ENCODE measurements around the gene OVOL2. TPM values are rescaled to one million over a fixed set of nuclear protein-coding genes. Genes with fewer than 3 reads are reported as not detected.
A peak's percentile ranks its signal among the peaks of the same experiment; 100 is the strongest.

OVOL2 gene
- total RNA-seq, 1 donor from 2014 or later = 3.1 TPM

DNA sequence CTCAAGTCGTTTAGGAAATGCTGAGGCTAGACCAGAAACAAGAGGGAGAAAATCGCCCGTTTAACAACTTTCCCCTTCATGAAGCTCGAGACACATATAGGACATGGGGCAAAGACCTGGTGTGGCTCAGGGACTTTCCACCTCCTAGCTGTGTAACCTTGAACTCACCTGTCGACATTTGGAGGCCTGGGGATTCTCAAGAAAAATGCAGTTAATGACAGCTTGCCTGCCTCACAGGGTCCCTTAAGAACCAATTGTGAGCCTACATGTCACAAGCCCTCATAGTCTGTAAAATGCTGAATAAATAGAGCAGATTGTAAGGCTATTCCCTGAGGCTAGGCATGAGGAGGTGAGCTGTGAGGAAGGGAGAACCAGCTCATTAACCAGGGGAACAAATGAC lies 53.8 kb downstream of the OVOL2 start:
- H3K27me3 ChIP-seq (ENCODE audit: control insufficient read depth, insufficient read depth, low read length) = no peaks in the 10 kb centered on the region
- H3K36me3 ChIP-seq (ENCODE audit: control insufficient read depth, insufficient read depth, low read length) = no peaks in the 10 kb centered on the region
- DNase-seq (ENCODE audit: low read depth) = no peak
- no peak for TF ChIP-seq CTCF (IDR thresholded peaks at IDR 0.05; ENCODE audit: insufficient read depth, low read length, poor library complexity, severe bottlenecking)
- H3K4me3 ChIP-seq (ENCODE audit: low read depth, low read length) = no peak overlapping the region

DNA sequence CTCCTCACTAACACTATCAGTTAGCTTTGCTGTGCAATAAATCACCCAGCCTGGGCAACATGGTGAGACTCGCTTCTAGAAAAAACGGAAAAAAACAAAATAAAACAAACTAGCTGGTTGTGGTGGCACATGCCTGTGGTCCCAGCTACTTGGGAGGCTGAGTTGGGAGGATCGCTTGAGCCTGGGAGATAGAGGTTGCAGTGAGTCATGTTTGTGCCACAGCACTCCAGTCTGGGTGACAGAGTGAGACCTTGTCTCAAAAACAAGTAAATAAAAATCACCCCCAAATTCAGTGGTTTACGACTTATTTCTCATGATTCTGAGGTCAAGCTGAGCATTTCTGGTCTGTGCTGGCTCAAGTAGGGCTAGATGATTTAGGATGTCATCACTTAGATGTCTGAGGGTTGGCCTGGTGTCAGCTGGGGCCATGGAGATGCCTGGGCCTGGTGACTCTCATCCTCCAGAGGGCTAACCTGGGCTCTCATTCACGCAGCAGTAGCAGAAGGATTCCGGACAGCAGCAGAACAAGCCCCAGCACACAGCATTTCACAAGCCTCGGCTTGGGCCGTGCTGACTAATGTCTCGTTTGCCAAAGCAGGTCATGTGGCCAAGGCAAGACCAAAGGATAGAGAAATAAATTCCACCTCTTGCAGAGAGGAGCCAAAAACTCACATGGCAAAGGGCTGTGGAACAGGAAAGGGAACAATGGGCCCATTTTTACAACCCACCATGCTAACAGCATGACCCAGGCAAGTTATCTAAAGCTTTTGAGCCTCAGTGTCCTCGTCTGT lies 56.4 kb downstream of the OVOL2 start:
- Histone ChIP-seq H3K27me3 (ENCODE audit: control insufficient read depth, insufficient read depth, low read length) (no peaks in the 10 kb centered on the region), H3K4me3 (ENCODE audit: low read depth, low read length) (no peak overlapping the region), H3K36me3 (ENCODE audit: control insufficient read depth, insufficient read depth, low read length) (no peaks in the 10 kb centered on the region)
- DNase-seq (ENCODE audit: low read depth) = no peak
- TF ChIP-seq CTCF (IDR thresholded peaks at IDR 0.05; ENCODE audit: insufficient read depth, low read length, poor library complexity, severe bottlenecking) = no peak

DNA sequence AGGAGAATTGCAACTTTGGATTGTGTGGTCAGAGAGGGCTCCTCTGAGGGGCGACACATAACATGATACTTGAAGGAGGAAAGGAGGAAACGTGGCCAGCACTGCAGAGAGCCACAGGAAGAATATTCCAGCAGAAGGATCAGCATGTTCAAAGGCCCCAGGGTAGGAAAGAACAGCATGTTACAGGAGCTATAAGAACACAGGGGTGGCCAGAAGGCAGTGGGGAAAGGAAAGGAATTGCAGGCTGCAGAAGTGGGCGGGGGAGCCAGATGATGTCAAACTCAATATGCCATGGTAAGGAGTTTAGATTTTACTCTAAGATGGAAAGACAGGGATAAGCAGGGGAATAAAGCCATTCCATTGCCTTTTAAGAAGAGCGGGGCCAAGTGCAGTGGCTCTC lies 58.1 kb downstream of the OVOL2 start:
- no peak for TF ChIP-seq CTCF (IDR thresholded peaks at IDR 0.05; ENCODE audit: insufficient read depth, low read length, poor library complexity, severe bottlenecking)
- H3K27me3 ChIP-seq (ENCODE audit: control insufficient read depth, insufficient read depth, low read length) = no peaks in the 10 kb centered on the region
- H3K36me3 ChIP-seq (ENCODE audit: control insufficient read depth, insufficient read depth, low read length) = no peaks in the 10 kb centered on the region
- H3K4me3 ChIP-seq (ENCODE audit: low read depth, low read length) = no peak overlapping the region
- no peak for DNase-seq (ENCODE audit: low read depth)

DNA sequence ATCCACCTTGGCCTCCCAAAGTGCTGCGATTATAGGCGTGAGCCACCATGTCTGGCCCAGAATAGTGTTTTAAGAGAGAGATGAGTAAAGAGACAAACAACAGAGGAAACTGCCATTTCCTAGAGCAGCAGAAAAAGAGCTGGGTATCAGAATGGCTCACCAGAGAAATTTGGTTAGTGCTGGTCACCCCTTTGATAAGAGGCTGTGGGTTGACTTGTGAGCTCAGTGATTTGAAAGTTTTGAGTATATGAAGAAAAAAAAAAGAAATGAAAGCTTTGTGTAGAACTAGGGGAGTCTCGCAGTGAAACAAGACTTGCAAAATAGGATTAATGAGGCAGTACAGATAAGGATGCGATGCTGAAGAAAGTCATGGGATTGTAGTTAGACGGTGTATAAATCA lies 59.3 kb downstream of the OVOL2 start:
- no peak for TF ChIP-seq CTCF (IDR thresholded peaks at IDR 0.05; ENCODE audit: insufficient read depth, low read length, poor library complexity, severe bottlenecking)
- no peaks in the 10 kb centered on the region for H3K36me3 ChIP-seq (ENCODE audit: control insufficient read depth, insufficient read depth, low read length)
- DNase-seq (ENCODE audit: low read depth) = no peak
- no peaks in the 10 kb centered on the region for H3K27me3 ChIP-seq (ENCODE audit: control insufficient read depth, insufficient read depth, low read length)
- no peak overlapping the region for H3K4me3 ChIP-seq (ENCODE audit: low read depth, low read length)

DNA sequence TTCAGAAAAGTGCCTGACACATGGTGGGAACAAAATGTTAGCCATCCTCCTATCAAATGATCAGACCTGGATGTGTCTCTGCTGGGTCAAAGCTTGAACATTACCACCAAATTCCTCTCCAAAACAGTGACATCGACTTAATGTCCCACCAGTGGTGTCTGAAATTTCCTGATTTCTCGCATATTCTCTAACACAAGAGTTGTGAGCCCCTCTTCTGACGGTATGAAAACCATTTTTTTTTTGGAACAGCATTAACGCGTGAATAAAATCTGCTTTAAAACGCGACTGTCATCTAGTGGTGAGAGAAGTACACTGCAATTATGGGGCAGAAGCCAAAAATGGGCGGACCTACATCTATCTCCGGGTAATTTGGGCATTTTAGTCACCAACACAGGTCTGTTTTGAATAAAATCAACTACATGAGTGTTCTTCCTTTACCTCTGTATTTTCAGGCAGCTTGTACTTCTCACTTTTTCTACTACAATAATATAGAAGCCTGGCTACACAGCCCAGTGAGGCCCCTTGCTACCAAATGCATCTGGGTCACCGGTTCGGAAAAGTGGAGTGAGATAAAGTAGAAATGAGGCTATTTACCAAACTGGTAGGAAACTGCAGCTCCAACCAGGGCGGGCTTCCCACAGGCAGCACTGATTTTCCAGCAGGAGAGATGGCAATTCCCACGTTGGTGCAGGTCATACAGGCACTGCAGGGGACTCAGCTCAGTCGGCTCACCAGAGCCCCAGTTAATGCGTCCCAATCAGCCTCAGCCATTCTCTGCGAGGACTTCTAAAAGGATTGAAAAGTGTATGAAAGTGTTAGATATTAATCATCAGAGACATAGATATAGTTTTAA lies 61.5 kb downstream of the OVOL2 start:
- no peak for DNase-seq (ENCODE audit: low read depth)
- TF ChIP-seq CTCF (IDR thresholded peaks at IDR 0.05; ENCODE audit: insufficient read depth, low read length, poor library complexity, severe bottlenecking) = peak; percentile 96

More for the DNA sequence above, 61.5 kb downstream of the OVOL2 start:
- Histone ChIP-seq H3K36me3 (ENCODE audit: control insufficient read depth, insufficient read depth, low read length) (no peaks in the 10 kb centered on the region), H3K27me3 (ENCODE audit: control insufficient read depth, insufficient read depth, low read length) (no peaks in the 10 kb centered on the region), H3K4me3 (ENCODE audit: low read depth, low read length) (no peak overlapping the region)
